ENCODE data around the gene EVI2A.
"Not testable (repeated sequence)": the region's sequence is repeated elsewhere in the genome, so short reads cannot be mapped to it uniquely, and the experiment has no call there.

The EVI2A gene

GRCh38 chr17:31311526-31311925, 9.9 kb downstream of the EVI2A start:
- DNase-seq: no peak

GRCh38 chr17:31310886-31311285, 10.5 kb downstream of the EVI2A start:
- DNase-seq: no peak

DNA sequence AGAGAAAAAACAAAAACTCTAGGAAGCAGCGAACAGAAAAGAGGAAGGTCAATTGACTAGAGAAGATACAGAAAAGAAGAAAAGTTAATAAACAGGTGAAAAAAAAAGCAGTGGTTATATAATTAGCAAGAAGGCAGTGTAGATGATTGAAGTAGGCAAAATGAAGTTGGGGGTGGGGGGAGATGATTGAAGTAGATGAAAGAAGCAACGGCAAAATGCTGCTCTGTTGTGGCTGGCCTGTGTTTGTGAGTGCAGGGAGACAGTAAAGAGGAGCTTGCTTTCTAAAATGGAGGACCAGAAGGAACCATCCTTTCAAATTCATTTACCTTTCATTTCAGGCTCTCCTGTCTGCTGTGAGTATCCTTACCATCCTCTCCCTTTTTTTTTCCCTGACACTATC, 11.2 kb downstream of the EVI2A start:
- no peak for DNase-seq

GRCh38 chr17:31309556-31309955, 11.9 kb downstream of the EVI2A start:
- no peak for DNase-seq

- DNase-seq: no peak
Observed at GRCh38 chr17:31308372-31309334, 12.8 kb downstream of the EVI2A start.

DNA sequence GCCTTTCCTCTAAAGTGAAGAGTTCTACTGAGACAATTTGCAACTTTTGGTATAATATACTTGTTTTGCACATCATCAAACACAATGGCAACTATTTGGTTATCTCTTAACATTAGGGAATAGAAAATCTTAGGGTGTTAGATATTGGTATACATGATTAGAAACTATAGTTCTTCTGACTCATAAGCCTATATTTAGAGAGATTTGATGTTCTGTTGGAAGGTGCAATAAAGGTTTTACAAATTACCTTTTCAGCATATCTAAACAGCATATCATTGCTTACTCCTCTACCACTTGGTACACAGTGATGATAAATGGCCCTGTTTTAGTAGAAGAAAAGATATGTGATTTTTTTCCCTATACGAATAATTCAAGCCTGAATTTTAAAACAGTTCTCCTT, 13.8 kb downstream of the EVI2A start:
- DNase-seq: no peak

DNA sequence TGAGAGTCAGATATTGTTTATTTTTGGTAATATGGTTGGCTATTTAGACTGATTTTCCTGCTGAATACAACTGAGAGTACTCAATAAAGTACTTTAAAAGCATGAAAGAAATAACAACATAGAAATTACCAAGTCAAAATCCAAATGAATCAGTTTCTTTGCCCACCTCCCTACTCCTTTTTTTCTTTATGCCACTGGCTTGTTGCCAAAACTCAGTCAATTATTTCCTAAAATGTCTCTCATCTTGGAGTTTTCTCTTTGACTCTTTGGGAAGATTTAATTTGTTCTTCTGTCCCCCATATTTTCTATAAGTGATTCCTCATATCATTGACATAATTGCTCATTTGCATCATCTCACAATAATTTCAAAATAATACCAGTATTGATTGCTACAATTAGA, 21.8 kb downstream of the EVI2A start:
- no peak for DNase-seq

- no peak for DNase-seq
Observed at GRCh38 chr17:31297090-31297489, 24.3 kb downstream of the EVI2A start, which contains the start of gene OMG. Gene OMG, minus strand, starts transcription at chr17:31297239. Its CDS starts 908 bp downstream, at chr17:31296331.

GRCh38 chr17:31296142-31296541, 25.3 kb downstream of the EVI2A start:
- no peak for DNase-seq

- DNase-seq: no peak
Observed at GRCh38 chr17:31295489-31295871, 25.9 kb downstream of the EVI2A start.

DNA sequence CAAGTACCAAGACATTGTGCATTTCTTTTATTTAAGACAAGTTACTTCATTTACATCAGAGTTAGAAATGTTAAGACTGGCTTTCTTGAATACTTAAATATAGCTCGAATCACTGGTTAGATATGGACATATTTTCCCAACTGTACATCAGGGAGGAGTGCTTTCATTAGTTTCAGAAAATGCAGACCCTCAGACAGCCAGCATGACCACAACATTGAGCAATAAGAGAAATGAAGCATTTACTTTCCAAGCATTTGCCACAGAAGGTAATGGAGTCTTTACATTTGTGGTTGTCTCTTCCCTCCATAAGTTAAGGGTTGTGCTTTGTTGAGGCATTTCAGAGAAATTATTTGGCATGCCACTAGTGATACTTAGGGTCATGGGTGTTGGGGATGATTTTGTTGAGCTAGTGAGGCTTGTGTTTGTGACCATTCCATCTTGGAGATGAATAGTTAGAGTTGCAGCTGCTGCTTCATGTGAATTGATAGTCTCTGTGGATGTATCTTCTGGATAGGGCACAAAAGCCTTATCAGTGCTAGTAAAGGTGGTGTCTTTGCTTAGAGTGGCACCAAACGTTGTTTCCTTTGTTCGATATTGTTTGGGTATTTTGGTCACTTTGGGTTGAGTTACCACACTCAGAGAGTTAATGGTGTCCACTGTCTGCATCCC, 26.5 kb downstream of the EVI2A start:
- no peak for DNase-seq

DNA sequence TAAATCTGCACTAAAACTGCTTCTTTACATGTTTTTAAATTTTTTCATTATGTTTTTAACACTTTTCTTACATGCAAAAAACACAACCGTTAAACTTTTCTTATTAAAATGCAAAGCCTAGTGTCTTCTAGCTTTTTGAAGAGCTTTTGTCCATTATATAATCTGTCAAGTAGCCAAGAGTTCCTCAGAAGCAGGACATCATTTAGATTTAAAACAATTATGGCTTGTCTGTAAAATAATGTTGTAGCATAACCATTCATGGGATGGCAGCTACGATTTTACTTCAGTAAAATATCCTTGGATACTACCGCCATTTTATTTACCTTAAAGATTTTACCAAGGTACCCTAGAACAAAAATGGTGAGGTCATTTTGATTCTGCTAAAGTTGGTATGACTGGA, 27.2 kb downstream of the EVI2A start:
- DNase-seq: no peak

GRCh38 chr17:31293581-31293980, 27.8 kb downstream of the EVI2A start:
- no peak for DNase-seq

DNA sequence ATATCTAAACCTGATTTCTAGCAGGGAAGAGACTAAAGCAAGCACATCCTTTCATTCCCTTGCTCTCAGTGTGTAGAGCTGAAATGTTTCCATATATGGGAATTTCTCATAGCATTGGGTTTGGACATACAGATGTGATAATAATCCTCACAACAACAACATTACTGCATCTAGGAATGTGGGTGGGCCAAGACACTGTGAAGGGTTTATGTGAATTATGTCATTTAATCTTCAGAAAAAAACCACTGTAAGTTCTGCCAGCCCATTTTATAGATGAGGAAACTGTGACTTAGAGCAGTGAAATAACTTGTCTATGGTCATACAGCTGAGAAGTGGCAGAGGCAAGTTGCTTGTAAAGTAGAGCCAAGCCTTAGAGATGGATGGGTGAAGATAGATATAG, 29.6 kb downstream of the EVI2A start:
- no peak for DNase-seq

- no peak for DNase-seq
Observed at GRCh38 chr17:31289790-31290189, 31.6 kb downstream of the EVI2A start.

DNA sequence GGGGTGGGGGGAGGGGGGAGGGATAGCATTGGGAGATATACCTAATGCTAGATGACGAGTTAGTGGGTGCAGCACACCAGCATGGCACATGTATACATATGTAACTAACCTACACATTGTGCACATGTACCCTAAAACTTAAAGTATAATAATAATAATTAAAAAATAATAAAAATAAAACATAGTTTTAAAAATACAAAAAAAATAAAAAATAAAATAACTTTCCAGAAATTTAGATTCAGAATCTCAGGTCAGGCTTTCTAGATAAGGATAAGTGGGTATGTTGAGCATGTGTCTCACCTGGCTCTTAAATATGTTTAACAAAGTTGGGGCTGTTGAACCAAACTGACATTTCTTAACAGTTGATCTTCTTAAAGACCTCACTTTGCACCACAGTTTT, 33.5 kb downstream of the EVI2A start:
- not testable (repeated sequence) for DNase-seq

DNA sequence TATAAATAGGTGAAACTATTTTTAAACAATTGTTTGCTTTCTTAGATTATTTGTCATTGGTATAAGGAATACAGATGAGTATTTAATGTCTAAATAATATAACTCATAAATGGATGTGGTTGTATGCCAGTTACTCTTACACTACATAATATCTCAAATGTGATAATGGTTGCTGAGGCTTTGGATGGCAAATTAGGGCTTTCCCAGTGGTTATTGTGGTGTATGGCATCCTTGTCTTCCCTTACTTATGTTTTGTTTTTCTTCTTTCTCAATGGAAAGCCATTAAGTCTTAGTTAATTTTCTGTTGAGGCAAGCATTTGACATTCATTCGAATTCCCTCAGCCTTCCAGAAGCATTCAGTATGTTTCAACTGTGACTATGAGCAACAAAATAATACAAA, 34.8 kb downstream of the EVI2A start:
- no peak for DNase-seq

DNA sequence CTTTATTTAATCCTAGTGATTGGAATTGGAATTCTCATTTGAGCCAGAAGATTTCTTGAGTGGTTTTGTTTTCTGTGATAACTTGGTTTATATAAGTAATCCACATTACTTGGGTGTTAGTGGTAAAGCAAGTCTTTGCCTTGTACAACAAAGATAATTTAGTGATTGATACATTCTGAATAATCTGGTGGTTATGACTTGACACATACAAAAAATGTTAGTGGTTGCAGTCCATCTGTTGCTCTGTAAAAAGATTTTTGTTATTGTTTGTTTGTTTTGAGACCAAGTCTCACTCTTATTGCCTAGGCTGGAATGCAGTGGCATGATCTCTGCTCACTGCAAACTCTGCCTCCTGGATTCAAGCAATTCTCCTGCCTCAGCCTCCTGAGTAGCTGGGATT, 37.6 kb downstream of the EVI2A start:
- DNase-seq: no peak

DNA sequence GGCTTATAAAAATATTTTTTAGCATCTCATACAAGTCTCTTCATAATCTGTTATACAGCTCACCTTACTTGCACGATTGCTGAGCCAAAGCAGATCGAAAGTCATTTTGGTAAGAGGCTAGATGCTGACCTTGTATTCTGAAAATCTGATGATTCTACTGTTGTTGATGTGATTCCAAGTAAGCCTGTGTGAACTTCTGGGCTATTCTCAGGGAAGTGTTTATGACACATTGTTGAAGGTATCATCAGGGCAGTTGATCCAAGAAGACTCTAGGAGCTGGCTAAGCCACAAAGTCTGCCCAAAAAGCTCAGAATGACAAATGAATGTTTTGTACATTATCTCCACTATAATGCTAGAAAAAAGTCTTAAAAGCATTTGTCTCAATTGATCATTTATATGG, 40.4 kb downstream of the EVI2A start:
- no peak for DNase-seq

DNA sequence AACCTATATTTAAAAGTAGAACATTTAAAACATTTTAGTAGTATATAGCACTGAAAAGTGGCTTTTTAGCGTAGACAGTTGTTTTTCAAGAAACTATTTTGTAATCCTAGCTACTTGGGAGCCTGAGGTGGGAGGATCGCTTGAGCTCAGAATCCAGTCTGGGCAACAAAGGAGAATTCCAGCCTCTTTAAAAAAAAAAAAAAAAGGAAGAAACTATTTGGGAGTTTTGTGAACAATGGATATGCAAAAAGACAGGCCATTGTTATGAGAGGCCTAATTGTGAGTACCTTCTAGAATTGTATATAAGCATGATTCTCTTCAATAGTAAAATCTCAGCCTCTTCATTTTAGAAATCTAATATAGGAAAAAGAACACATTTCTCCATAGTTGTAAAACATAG, 42.0 kb downstream of the EVI2A start:
- no peak for DNase-seq

DNA sequence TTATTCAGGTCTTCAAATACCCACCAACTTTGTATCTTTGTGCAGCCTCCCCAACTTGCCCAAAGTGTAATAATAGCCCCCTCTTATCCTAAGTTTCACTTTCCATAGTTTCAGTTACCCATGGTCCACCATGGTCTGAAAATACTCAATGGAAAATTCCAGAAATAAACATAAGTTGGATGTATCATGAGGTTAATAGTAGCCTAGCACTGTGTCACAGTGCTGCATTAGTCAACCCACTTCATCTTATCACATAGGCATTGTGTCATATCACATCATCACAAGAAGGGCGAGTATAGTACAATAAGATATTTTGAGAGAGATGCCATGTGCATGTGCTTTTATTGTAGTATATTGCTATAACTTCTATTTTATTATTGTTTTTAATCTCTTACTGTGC, 46.3 kb downstream of the EVI2A start:
- DNase-seq: no peak

- DNase-seq: no peak
Observed at GRCh38 chr17:31274252-31274651, 47.2 kb downstream of the EVI2A start.

DNA sequence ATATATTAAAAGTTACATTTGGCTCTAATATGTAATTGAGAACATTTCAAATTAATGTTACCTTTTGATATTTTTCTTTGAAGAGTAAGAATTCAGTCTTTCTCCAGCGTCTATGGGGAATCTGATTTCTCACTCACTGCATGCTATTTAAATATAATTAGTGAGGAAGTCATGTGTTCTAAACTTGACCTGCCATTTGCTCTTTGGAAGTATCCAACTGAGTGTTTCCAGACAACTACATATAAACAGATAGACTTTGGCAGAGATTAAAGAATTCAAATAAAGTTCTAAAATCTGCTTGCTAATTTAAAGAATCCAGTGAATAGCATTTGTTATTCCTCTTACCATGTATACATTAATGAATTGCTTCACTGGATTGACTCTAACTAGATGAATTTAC, 47.9 kb downstream of the EVI2A start:
- no peak for DNase-seq

DNA sequence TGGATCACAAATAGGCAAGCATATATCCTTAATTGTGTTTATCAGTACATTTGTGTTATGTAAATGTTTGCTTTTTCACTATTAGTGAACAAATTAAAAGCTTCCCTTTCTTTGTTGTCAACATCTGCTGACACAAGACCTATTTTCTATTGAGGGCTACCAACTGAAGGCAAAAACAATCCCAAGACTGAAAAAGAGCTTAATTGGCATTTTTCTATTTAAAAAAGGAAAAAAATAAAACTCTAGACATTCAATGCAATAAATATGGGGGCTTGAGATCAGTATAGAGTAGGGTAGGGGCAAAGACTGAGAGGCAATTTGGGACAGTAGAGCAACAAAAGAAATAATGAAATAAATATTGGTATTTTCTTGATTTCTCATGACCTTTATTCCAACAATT, 48.6 kb downstream of the EVI2A start:
- no peak for DNase-seq

All from activated gamma-delta T cell (primary cell).